Fibroblast of skin of abdomen (primary cell): ENCODE results near the gene GBF1.
"Not testable (repeated sequence)": the region's sequence is repeated elsewhere in the genome, so short reads cannot be mapped to it uniquely, and the experiment has no call there.

Experiments
- DNase-seq: peaks from one replicate; pipeline ENCODE4 v3.0.0-alpha.2; 2013

The GBF1 gene

GRCh38 chr10:102306006-102306405 is 60.7 kb downstream of the GBF1 start:
- DNase-seq = no peak

GRCh38 chr10:102306710-102307109 is 61.4 kb downstream of the GBF1 start:
- DNase-seq = no peak

GRCh38 chr10:102308318-102308717 is 63.0 kb downstream of the GBF1 start:
- DNase-seq = not testable (repeated sequence)

GRCh38 chr10:102309236-102309635 is 63.9 kb downstream of the GBF1 start:
- DNase-seq = no peak

GRCh38 chr10:102309916-102310315 is 64.6 kb downstream of the GBF1 start:
- DNase-seq = no peak

- DNase-seq = peak; percentile 72
These were observed 65.2 kb downstream of the GBF1 start for GRCh38 chr10:102310361-102311024.

- peak; percentile 24 for DNase-seq
These were observed 65.7 kb downstream of the GBF1 start for GRCh38 chr10:102311025-102311420.

GRCh38 chr10:102312683-102313082 is 67.4 kb downstream of the GBF1 start:
- DNase-seq = no peak

GRCh38 chr10:102313221-102313896 is 68.0 kb downstream of the GBF1 start:
- peak; percentile 33 for DNase-seq

- no peak for DNase-seq
These were observed 69.5 kb downstream of the GBF1 start for GRCh38 chr10:102314801-102315200.

- DNase-seq = no peak
These were observed 71.1 kb downstream of the GBF1 start for GRCh38 chr10:102316421-102316820.

- no peak for DNase-seq
These were observed 77.6 kb downstream of the GBF1 start for GRCh38 chr10:102322914-102323313.

- DNase-seq = no peak
These were observed 78.7 kb downstream of the GBF1 start for GRCh38 chr10:102324061-102324460.

GRCh38 chr10:102326031-102326430 is 80.7 kb downstream of the GBF1 start:
- no peak for DNase-seq

- no peak for DNase-seq
These were observed 81.7 kb downstream of the GBF1 start for GRCh38 chr10:102327002-102327401.

GRCh38 chr10:102327641-102328040 is 82.3 kb downstream of the GBF1 start:
- no peak for DNase-seq

GRCh38 chr10:102332772-102333171 is 87.4 kb downstream of the GBF1 start:
- DNase-seq = no peak

GRCh38 chr10:102334101-102334500 is 88.8 kb downstream of the GBF1 start:
- DNase-seq = no peak

- no peak for DNase-seq
These were observed 89.9 kb downstream of the GBF1 start for GRCh38 chr10:102335184-102335583.

GRCh38 chr10:102341038-102341688 is 95.8 kb downstream of the GBF1 start:
- peak; percentile 45 for DNase-seq

- DNase-seq = peak; percentile 7
These were observed 97.1 kb downstream of the GBF1 start for GRCh38 chr10:102342458-102342857.

- peak; percentile 76 for DNase-seq
These were observed 97.6 kb downstream of the GBF1 start for GRCh38 chr10:102342958-102343357.

GRCh38 chr10:102344067-102344466 is 98.7 kb downstream of the GBF1 start:
- peak; percentile 20 for DNase-seq
